ENCODE measurements around the gene TEX52. TPM values are rescaled to one million over a fixed set of nuclear protein-coding genes. Genes with fewer than 3 reads are reported as not detected.

TEX52 gene
- total and polyA plus RNA-seq, 2 donors from 2014 or later: not detected

DNA sequence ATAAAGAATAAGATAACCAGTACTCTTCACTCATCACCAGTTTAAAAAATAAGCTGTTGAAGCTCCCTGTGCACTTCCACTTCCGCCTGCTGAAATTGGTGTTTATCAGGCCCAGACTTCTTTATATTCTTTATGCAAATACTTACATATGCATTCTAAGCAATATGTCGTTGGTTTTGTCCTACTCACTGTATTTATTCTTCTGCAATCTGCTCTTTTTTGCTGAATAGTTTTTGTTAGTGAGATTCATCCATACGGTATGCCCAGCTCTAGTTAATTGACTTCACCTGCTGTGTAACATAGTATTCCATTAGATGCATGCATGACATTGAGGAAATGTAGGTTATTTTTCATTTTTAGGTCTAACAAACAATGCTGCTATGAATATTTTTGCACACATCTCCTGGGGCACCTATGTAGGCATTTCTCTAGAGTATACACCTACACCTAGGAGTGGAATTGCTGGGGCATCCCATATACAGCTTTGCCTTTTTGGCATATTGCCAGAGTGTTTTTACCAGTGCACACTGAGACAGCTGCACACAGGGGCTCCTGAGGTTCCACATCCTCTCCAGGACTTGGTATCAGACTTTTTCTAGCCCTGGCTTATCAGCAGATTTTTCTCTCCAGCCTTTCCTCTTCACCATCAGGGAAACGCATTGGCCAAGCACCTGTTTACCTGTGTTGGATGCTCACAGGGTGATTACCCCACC, 21.0 kb downstream of the TEX52 start:
- intact Hi-C loops (cut with DNase I): no loop called here
- Histone ChIP-seq H3K4me3 (ENCODE audit: low read length in 3 of 3) (no peak overlapping the region), H3K9ac (ENCODE audit: low read length in 3 of 3) (no peak overlapping the region), H3K4me1 (ENCODE audit: control insufficient read depth in 2 of 3, insufficient read depth in 2 of 3, low read depth in 1 of 3, low read length in 3 of 3) (peaks cover 0 to 6% (median 3%) of the 10 kb centered on the region in 3 donors), H3K27me3 (ENCODE audit: control insufficient read depth, insufficient read depth, low read length) (no peaks in the 10 kb centered on the region), H3K9me3 (ENCODE audit: control insufficient read depth in 2 of 3, insufficient read depth in 1 of 3, low read length in 3 of 3) (no peaks in the 10 kb centered on the region), H3K36me3 (ENCODE audit: control insufficient read depth in 2 of 3, insufficient read depth in 3 of 3, low read length in 3 of 3) (peaks cover 0 to 5% (median 0%) of the 10 kb centered on the region in 3 donors), H3K27ac (ENCODE audit: low read depth in 2 of 2, low read length in 2 of 2) (no peak overlapping the region)
- TF ChIP-seq, protein P1, sequence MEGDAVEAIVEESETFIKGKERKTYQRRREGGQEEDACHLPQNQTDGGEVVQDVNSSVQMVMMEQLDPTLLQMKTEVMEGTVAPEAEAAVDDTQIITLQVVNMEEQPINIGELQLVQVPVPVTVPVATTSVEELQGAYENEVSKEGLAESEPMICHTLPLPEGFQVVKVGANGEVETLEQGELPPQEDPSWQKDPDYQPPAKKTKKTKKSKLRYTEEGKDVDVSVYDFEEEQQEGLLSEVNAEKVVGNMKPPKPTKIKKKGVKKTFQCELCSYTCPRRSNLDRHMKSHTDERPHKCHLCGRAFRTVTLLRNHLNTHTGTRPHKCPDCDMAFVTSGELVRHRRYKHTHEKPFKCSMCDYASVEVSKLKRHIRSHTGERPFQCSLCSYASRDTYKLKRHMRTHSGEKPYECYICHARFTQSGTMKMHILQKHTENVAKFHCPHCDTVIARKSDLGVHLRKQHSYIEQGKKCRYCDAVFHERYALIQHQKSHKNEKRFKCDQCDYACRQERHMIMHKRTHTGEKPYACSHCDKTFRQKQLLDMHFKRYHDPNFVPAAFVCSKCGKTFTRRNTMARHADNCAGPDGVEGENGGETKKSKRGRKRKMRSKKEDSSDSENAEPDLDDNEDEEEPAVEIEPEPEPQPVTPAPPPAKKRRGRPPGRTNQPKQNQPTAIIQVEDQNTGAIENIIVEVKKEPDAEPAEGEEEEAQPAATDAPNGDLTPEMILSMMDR (IDR thresholded peaks at IDR 0.05; ENCODE audit: borderline replicate concordance, extremely low read depth, insufficient read depth): no peak
- no peak for DNase-seq
- no peak for FAIRE-seq

DNA sequence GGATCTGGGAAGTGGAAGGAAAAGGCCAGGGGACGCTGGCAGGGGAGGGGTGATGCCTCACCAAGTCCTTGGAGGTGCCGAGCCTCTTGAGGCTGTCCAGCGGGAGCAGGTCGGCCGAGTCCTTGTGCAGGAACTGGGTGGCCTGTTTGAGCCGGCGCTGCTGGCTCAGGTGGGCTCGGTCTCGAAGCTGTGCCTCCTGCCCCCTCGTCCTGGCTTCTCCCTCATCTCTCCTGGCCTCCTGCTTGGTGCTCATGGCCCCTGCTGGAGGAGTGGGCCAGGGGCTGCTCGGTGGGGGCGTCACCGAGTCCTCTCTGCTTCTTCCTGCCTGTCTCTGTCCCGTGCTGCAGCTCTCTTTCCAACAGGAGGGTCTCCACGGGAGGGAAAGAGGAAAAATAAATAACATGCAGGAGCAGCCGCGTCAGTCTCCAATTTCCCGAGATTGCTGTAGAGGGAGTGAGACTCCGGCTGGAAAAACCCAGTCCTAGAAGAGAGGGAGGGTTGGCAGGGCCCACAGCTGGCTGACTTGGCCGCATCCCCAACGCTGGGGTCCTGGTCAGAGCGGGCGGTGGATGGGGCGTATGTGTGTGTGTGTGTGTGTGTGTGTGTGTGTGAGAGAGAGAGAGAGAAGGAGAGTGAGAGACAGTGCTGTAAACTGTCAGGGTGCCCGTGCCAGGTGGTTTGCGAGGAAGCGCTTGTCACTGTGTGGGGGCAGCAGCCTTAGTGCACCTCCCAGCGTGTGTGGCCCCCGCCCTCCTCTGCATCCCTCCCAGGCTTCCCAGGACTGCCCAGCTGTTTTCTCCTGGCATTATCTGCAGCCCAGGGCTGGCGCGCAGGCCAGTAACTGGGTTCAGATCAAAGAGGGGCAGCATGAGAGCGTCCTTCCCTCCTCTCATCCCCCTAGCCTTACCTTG, 22.0 kb downstream of the TEX52 start, which contains the start of gene NRIP2:
NRIP2 (minus strand) TSS at position 455 of the 911 bp plus-strand sequence; CDS start at position 403, 52 bp downstream.
- TF ChIP-seq, protein P1 (IDR thresholded peaks at IDR 0.05; ENCODE audit: borderline replicate concordance, extremely low read depth, insufficient read depth): no peak
- H3K27me3 ChIP-seq (ENCODE audit: control insufficient read depth, insufficient read depth, low read length): no peaks in the 10 kb centered on the region
- H3K4me3 ChIP-seq (ENCODE audit: low read length in 3 of 3): peak within 1 kb of the TSS in 2 of 3 donors; percentile 28 to 38
- peaks cover 0 to 6% (median 3%) of the 10 kb centered on the region in 3 donors for H3K4me1 ChIP-seq (ENCODE audit: control insufficient read depth in 2 of 3, insufficient read depth in 2 of 3, low read depth in 1 of 3, low read length in 3 of 3)
- peak within 1 kb of the TSS in 1 of 3 donors; percentile 40 for H3K9ac ChIP-seq (ENCODE audit: low read length in 3 of 3)
- FAIRE-seq (no peak), DNase-seq (peak; percentile 81 to 94 (median 93))
- intact Hi-C loops (cut with DNase I): no loop called here
- H3K36me3 ChIP-seq (ENCODE audit: control insufficient read depth in 2 of 3, insufficient read depth in 3 of 3, low read length in 3 of 3): peaks cover 0 to 5% (median 5%) of the 10 kb centered on the region in 3 donors
- H3K27ac ChIP-seq (ENCODE audit: low read depth in 2 of 2, low read length in 2 of 2): peak within 1 kb of the TSS; percentile 39 to 54
- no peaks in the 10 kb centered on the region for H3K9me3 ChIP-seq (ENCODE audit: control insufficient read depth in 2 of 3, insufficient read depth in 1 of 3, low read length in 3 of 3)

DNA sequence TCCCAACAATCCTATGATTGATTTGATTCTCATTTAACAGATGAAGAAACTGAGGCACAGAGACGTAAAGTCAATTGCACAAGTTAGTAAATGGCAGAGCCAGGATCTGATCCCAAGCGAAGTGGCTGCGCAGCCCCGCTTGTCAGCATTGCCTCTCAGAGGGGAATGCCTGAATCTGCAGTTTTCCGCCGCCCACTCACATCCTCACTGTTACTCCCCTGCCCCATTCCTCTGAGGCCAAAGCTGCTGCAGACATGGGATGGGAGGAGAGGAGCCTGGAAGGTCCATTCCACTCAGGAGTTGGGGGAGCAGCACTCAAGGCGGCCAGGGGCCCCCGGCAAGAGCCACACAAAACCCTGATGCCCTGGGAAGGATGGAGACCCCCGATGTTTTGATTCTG, 23.0 kb downstream of the TEX52 start:
- FAIRE-seq: no peak
- no peaks in the 10 kb centered on the region for H3K9me3 ChIP-seq (ENCODE audit: control insufficient read depth in 2 of 3, insufficient read depth in 1 of 3, low read length in 3 of 3)
- peak overlapping the region in 1 of 3 donors; percentile 38 for H3K4me3 ChIP-seq (ENCODE audit: low read length in 3 of 3)
- H3K9ac ChIP-seq (ENCODE audit: low read length in 3 of 3): peak overlapping the region in 1 of 3 donors; percentile 40
- peaks cover 0 to 6% (median 3%) of the 10 kb centered on the region in 3 donors for H3K4me1 ChIP-seq (ENCODE audit: control insufficient read depth in 2 of 3, insufficient read depth in 2 of 3, low read depth in 1 of 3, low read length in 3 of 3)
- peaks cover 0 to 7% (median 5%) of the 10 kb centered on the region in 3 donors for H3K36me3 ChIP-seq (ENCODE audit: control insufficient read depth in 2 of 3, insufficient read depth in 3 of 3, low read length in 3 of 3)
- TF ChIP-seq, protein P1 (IDR thresholded peaks at IDR 0.05; ENCODE audit: borderline replicate concordance, extremely low read depth, insufficient read depth): no peak
- intact Hi-C loops (cut with DNase I): no loop called here
- no peaks in the 10 kb centered on the region for H3K27me3 ChIP-seq (ENCODE audit: control insufficient read depth, insufficient read depth, low read length)
- H3K27ac ChIP-seq (ENCODE audit: low read depth in 2 of 2, low read length in 2 of 2): peak overlapping the region in 1 of 2 donors; percentile 39
- DNase-seq: peak in 2 of 5 donors; percentile 46 to 81

All from kidney (tissue), 14 donors.